Tibial artery (tissue), 4 donors: Measurements from ENCODE around the gene NR4A3.

Experiments
- DNase-seq, 2 donors: peaks; one replicate each; pipeline ENCODE4 v3.0.0-alpha.2; 2019
- H3K27ac ChIP-seq, 2 donors: fragments of 200-600 bp; sonication (generic) in 1 of 2; 1 replicate in 1 of 2; 2 replicates in 1 of 2; pipeline ENCODE4 v1.5.1; 2018 to 2019; ENCODE audit warnings: mild to moderate bottlenecking in 1 of 2
- H3K27me3 ChIP-seq, 2 donors: fragments of 200-600 bp; sonication (generic) in 1 of 2; one replicate each; pipeline versions ENCODE4 v1.5.1 to v1.6.0; 2016 to 2019
- H3K36me3 ChIP-seq, 3 donors: fragments of 200-600 bp; sonication (generic) in 2 of 3; one replicate each; pipeline ENCODE4 v1.5.1; 2016 to 2019; ENCODE audit warnings: mild to moderate bottlenecking in 2 of 3
- H3K4me1 ChIP-seq, 4 donors: fragments of 200-600 bp; sonication (generic) in 2 of 4; 1 replicate in 3 of 4; 2 replicates in 1 of 4; pipeline ENCODE4 v1.5.1; 2016 to 2019
- H3K4me3 ChIP-seq, 2 donors: fragments of 200-600 bp; sonication (generic) in 1 of 2; 1 replicate in 1 of 2; 2 replicates in 1 of 2; pipeline ENCODE4 v1.5.1; 2018 to 2019; ENCODE audit warnings: mild to moderate bottlenecking in 2 of 2
- H3K9me3 ChIP-seq, 3 donors: fragments of 200-600 bp; sonication (generic) in 1 of 3; one replicate each; pipeline ENCODE4 v1.5.1; 2016 to 2019
- CTCF ChIP-seq, 2 experiments: fragments of 200-600 bp in 1 of 2; fragments of 450-650 bp in 1 of 2; IDR thresholded peaks; one replicate each; pipeline ENCODE4 v1.5.1; 2017 to 2019; ENCODE audit warnings: antibody characterized with exemption in 2 of 2, mild to moderate bottlenecking in 1 of 2, moderate library complexity in 1 of 2
- intact Hi-C: fragments of 100-400 bp; cut with DNase I; formaldehyde crosslinking; loops from one replicate; pipeline ENCODE4 v1.15.0; 2023; ENCODE audit warnings: low total_unique reads

The NR4A3 gene

GRCh38 chr9:99896119-99896518, 74.4 kb downstream of the NR4A3 start:
- H3K27me3 ChIP-seq = no peaks in the 10 kb centered on the region
- intact Hi-C loops = no loop called here
- H3K9me3 ChIP-seq = no peaks in the 10 kb centered on the region
- H3K36me3 ChIP-seq = no peaks in the 10 kb centered on the region
- TF ChIP-seq CTCF (IDR thresholded peaks at IDR 0.05) = no peak
- no peaks in the 10 kb centered on the region for H3K4me1 ChIP-seq
- H3K4me3 ChIP-seq = no peak overlapping the region
- DNase-seq = no peak
- H3K27ac ChIP-seq = no peak overlapping the region

- H3K27ac ChIP-seq = no peak overlapping the region
- H3K27me3 ChIP-seq = no peaks in the 10 kb centered on the region
- intact Hi-C loops = loop anchor here (10.0 kb wide), 1 partner anchor 79 kb away; the partner anchor contains the start of gene NR4A3
- TF ChIP-seq CTCF (IDR thresholded peaks at IDR 0.05) = no peak
- no peak for DNase-seq
- no peaks in the 10 kb centered on the region for H3K36me3 ChIP-seq
- H3K4me3 ChIP-seq = no peak overlapping the region
- H3K9me3 ChIP-seq = no peaks in the 10 kb centered on the region
- peaks cover 0 to 11% (median 4%) of the 10 kb centered on the region in 4 donors for H3K4me1 ChIP-seq
These were observed 81.7 kb downstream of the NR4A3 start for GRCh38 chr9:99903393-99903792.

- no peak for DNase-seq
- H3K36me3 ChIP-seq = no peaks in the 10 kb centered on the region
- H3K27ac ChIP-seq = peak overlapping the region; percentile 89 to 94
- no peaks in the 10 kb centered on the region for H3K9me3 ChIP-seq
- H3K4me3 ChIP-seq = peak overlapping the region; percentile 67 to 86
- peaks cover 0 to 16% (median 4%) of the 10 kb centered on the region in 4 donors for H3K4me1 ChIP-seq
- no peaks in the 10 kb centered on the region for H3K27me3 ChIP-seq
- no peak for TF ChIP-seq CTCF (IDR thresholded peaks at IDR 0.05)
- intact Hi-C loops = loop anchor here (10.0 kb wide), 1 partner anchor 81 kb away; the partner anchor contains the start of gene NR4A3
These were observed 84.2 kb downstream of the NR4A3 start for GRCh38 chr9:99905833-99906402.

GRCh38 chr9:99906403-99907207, 84.9 kb downstream of the NR4A3 start, which contains the start of gene STX17:
Gene STX17, plus strand, starts transcription at chr9:99906654. Its CDS starts 8,586 bp downstream, at chr9:99915240.
- DNase-seq = peak; percentile 61 to 84
- Histone ChIP-seq H3K27ac (peak within 1 kb of the TSS; percentile 89 to 94), H3K27me3 (no peaks in the 10 kb centered on the region), H3K4me3 (peak within 1 kb of the TSS; percentile 67 to 86), H3K4me1 (peaks cover 0 to 16% (median 4%) of the 10 kb centered on the region in 4 donors), H3K36me3 (peaks cover 0 to 4% (median 3%) of the 10 kb centered on the region in 3 donors), H3K9me3 (no peaks in the 10 kb centered on the region)
- intact Hi-C loops = loop anchor here (10.0 kb wide), 1 partner anchor 82 kb away; the partner anchor contains the start of gene NR4A3
- TF ChIP-seq CTCF (IDR thresholded peaks at IDR 0.05) = no peak

GRCh38 chr9:99907208-99907532, 85.5 kb downstream of the NR4A3 start:
- H3K36me3 ChIP-seq = peaks cover 0 to 9% (median 6%) of the 10 kb centered on the region in 3 donors
- intact Hi-C loops = loop anchor here (10.0 kb wide), 1 partner anchor 82 kb away; the partner anchor contains the start of gene NR4A3
- H3K4me1 ChIP-seq = peaks cover 0 to 16% (median 4%) of the 10 kb centered on the region in 4 donors
- no peak for DNase-seq
- H3K4me3 ChIP-seq = peak overlapping the region; percentile 67 to 86
- H3K9me3 ChIP-seq = no peaks in the 10 kb centered on the region
- TF ChIP-seq CTCF (IDR thresholded peaks at IDR 0.05) = no peak
- no peaks in the 10 kb centered on the region for H3K27me3 ChIP-seq
- peak overlapping the region; percentile 89 to 94 for H3K27ac ChIP-seq
